Activated T-helper 2 cell treated with anti-CD3 and anti-CD28 coated beads, Interferon-gamma antibody, Interleukin-2, Interleukin-4, amounts not matched to agents 10 μg/mL and 5 μg/mL and 100 μg/mL, durations not matched to agents 14 hours and 24 hours and 36 hours (primary cell): ENCODE measurements around the gene HTRA1. TPM values are rescaled to one million over a fixed set of nuclear protein-coding genes. Genes with fewer than 3 reads are reported as not detected.

Experiments used
- DNase-seq: peaks from one replicate; pipeline ENCODE4 v3.0.0; 2021; ENCODE audit warnings: low spot score
- H3K27ac Mint-ChIP-seq: one replicate; pipeline ENCODE4 v1.8.0; 2021; ENCODE audit warnings: mixed read lengths
- H3K27me3 Mint-ChIP-seq: one replicate; pipeline ENCODE4 v1.8.0; 2021; ENCODE audit warnings: low read depth, mixed read lengths
- H3K36me3 Mint-ChIP-seq: one replicate; pipeline ENCODE4 v1.8.0; 2021; ENCODE audit warnings: low read depth, mixed read lengths
- H3K4me1 Mint-ChIP-seq: one replicate; pipeline ENCODE4 v1.8.0; 2021; ENCODE audit warnings: low read depth, mixed read lengths
- H3K4me3 Mint-ChIP-seq: one replicate; pipeline ENCODE4 v1.8.0; 2021; ENCODE audit warnings: low read depth, mild to moderate bottlenecking, moderate library complexity, mixed read lengths
- H3K9me3 Mint-ChIP-seq: one replicate; pipeline ENCODE4 v1.8.0; 2021; ENCODE audit warnings: mixed read lengths
- intact Hi-C: fragments of 100-400 bp; cut with micrococcal nuclease; formaldehyde crosslinking; loops from one replicate; pipeline ENCODE4 v1.15.1; 2023
- total RNA-seq: library from RNA; stranded (reverse); gene quantifications from 2 replicates; pipeline ENCODE4 v1.2.3, GENCODE V29; 2022

The HTRA1 gene
- total RNA-seq, 1 donor from 2014 or later = not detected

- Mint-ChIP-seq H3K4me1 (no peaks in the 10 kb centered on the region), H3K27ac (no peak overlapping the region), H3K27me3 (peaks cover 40% of the 10 kb centered on the region), H3K36me3 (no peaks in the 10 kb centered on the region), H3K4me3 (no peak overlapping the region), H3K9me3 (no peaks in the 10 kb centered on the region)
- no peak for DNase-seq
- intact Hi-C loops = no loop called here
Observed at GRCh38 chr10:122468926-122469781, 7.8 kb downstream of the HTRA1 start.

GRCh38 chr10:122469848-122470247 is 8.5 kb downstream of the HTRA1 start:
- DNase-seq = no peak
- Mint-ChIP-seq H3K27me3 (peaks cover 40% of the 10 kb centered on the region), H3K36me3 (no peaks in the 10 kb centered on the region), H3K27ac (no peak overlapping the region), H3K9me3 (no peaks in the 10 kb centered on the region), H3K4me1 (no peaks in the 10 kb centered on the region), H3K4me3 (no peak overlapping the region)
- intact Hi-C loops = no loop called here

- Mint-ChIP-seq H3K4me3 (no peak overlapping the region), H3K36me3 (no peaks in the 10 kb centered on the region), H3K4me1 (no peaks in the 10 kb centered on the region), H3K27ac (no peak overlapping the region), H3K9me3 (no peaks in the 10 kb centered on the region), H3K27me3 (peaks cover 31% of the 10 kb centered on the region)
- DNase-seq = no peak
- intact Hi-C loops = no loop called here
Observed at GRCh38 chr10:122471531-122472177, 10.3 kb downstream of the HTRA1 start.

GRCh38 chr10:122473116-122473515 is 11.8 kb downstream of the HTRA1 start:
- H3K4me1 Mint-ChIP-seq = no peaks in the 10 kb centered on the region
- H3K4me3 Mint-ChIP-seq = no peak overlapping the region
- DNase-seq = no peak
- no peaks in the 10 kb centered on the region for H3K9me3 Mint-ChIP-seq
- H3K27me3 Mint-ChIP-seq = peaks cover 31% of the 10 kb centered on the region
- intact Hi-C loops = no loop called here
- H3K36me3 Mint-ChIP-seq = no peaks in the 10 kb centered on the region
- H3K27ac Mint-ChIP-seq = no peak overlapping the region

- DNase-seq = no peak
- Mint-ChIP-seq H3K4me3 (no peak overlapping the region), H3K36me3 (no peaks in the 10 kb centered on the region), H3K4me1 (no peaks in the 10 kb centered on the region), H3K9me3 (no peaks in the 10 kb centered on the region), H3K27ac (no peak overlapping the region), H3K27me3 (peaks cover 31% of the 10 kb centered on the region)
- intact Hi-C loops = no loop called here
Observed at GRCh38 chr10:122474131-122474818, 12.9 kb downstream of the HTRA1 start.

- no peaks in the 10 kb centered on the region for H3K36me3 Mint-ChIP-seq
- no peaks in the 10 kb centered on the region for H3K4me1 Mint-ChIP-seq
- H3K27ac Mint-ChIP-seq = no peak overlapping the region
- H3K27me3 Mint-ChIP-seq = peaks cover 26% of the 10 kb centered on the region
- intact Hi-C loops = no loop called here
- no peak overlapping the region for H3K4me3 Mint-ChIP-seq
- H3K9me3 Mint-ChIP-seq = no peaks in the 10 kb centered on the region
- DNase-seq = no peak
Observed at GRCh38 chr10:122475100-122475499, 13.7 kb downstream of the HTRA1 start.

- Mint-ChIP-seq H3K4me3 (no peak overlapping the region), H3K27ac (no peak overlapping the region), H3K9me3 (no peaks in the 10 kb centered on the region), H3K27me3 (peaks cover 23% of the 10 kb centered on the region), H3K4me1 (no peaks in the 10 kb centered on the region), H3K36me3 (no peaks in the 10 kb centered on the region)
- intact Hi-C loops = no loop called here
- no peak for DNase-seq
Observed at GRCh38 chr10:122475591-122476332, 14.4 kb downstream of the HTRA1 start.

- intact Hi-C loops = no loop called here
- Mint-ChIP-seq H3K4me3 (no peak overlapping the region), H3K4me1 (no peaks in the 10 kb centered on the region), H3K27me3 (peaks cover 20% of the 10 kb centered on the region), H3K27ac (no peak overlapping the region), H3K36me3 (no peaks in the 10 kb centered on the region), H3K9me3 (no peaks in the 10 kb centered on the region)
- no peak for DNase-seq
Observed at GRCh38 chr10:122476333-122476695, 15.0 kb downstream of the HTRA1 start.

GRCh38 chr10:122477436-122477835 is 16.1 kb downstream of the HTRA1 start:
- Mint-ChIP-seq H3K27me3 (peaks cover 25% of the 10 kb centered on the region), H3K4me3 (no peak overlapping the region), H3K4me1 (no peaks in the 10 kb centered on the region), H3K9me3 (no peaks in the 10 kb centered on the region), H3K27ac (no peak overlapping the region), H3K36me3 (no peaks in the 10 kb centered on the region)
- DNase-seq = no peak
- intact Hi-C loops = no loop called here

- no peak overlapping the region for H3K27ac Mint-ChIP-seq
Observed at GRCh38 chr10:122478971-122479370, 17.6 kb downstream of the HTRA1 start.

GRCh38 chr10:122480146-122480833 is 18.9 kb downstream of the HTRA1 start:
- DNase-seq = no peak
- H3K4me1 Mint-ChIP-seq = no peaks in the 10 kb centered on the region
- intact Hi-C loops = no loop called here
- H3K27ac Mint-ChIP-seq = no peak overlapping the region
- H3K36me3 Mint-ChIP-seq = no peaks in the 10 kb centered on the region
- H3K4me3 Mint-ChIP-seq = no peak overlapping the region
- peaks cover 14% of the 10 kb centered on the region for H3K27me3 Mint-ChIP-seq
- no peaks in the 10 kb centered on the region for H3K9me3 Mint-ChIP-seq

More at GRCh38 chr10:122478971-122479370, 17.6 kb downstream of the HTRA1 start:
- Mint-ChIP-seq H3K27me3 (peaks cover 23% of the 10 kb centered on the region), H3K4me1 (no peaks in the 10 kb centered on the region), H3K36me3 (no peaks in the 10 kb centered on the region), H3K4me3 (no peak overlapping the region), H3K9me3 (no peaks in the 10 kb centered on the region)
- no peak for DNase-seq
- intact Hi-C loops = no loop called here
